ENCODE data around the gene PROM1.

DNA sequence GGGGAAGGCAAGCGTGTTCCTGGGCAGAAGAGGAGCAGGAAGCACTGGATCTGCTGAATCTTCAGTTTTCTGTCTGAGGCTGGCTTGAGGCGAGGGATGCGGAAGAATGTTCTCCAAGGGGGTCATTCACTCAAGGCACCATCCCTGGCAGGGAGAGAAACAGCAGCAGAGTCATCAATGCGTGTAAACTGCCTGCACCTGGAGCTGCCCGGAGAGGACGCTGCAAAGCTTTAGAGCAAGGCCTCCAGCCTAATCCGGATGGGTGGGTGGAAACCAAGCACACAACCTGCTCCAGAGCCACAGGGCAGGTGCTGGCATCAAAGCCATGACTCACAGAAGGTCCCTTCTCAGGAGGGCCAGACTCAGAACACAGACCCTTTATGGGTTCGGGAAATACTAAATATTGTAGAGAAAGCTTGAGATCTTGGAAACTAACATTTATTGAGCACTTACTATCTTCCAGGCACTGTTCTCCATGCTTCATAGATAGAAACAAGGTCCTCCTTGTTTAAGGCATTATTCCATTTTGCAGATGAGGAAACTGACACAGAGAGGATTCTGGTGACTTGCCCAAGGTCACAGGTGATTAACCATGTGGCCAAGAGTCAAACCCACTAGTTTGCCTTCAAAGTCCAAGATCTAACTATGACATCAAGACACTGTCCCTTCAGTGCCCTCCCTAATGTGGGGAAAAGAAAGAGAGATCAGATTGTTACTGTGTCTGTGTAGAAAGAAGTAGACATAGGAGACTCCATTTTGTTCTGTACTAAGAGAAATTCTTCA, 7.7 kb downstream of the PROM1 start:
- TF ChIP-seq ETV6 (IDR thresholded peaks at IDR 0.05; ENCODE audit: borderline replicate concordance in 1 of 2, low read depth in 2 of 2, low read length in 1 of 2) (no peak), ETV6 (CRISPR knock-in tag; IDR thresholded peaks at IDR 0.05; ENCODE audit: borderline replicate concordance) (no peak), MEF2D (tag; conservative IDR thresholded peaks at IDR 0.05; ENCODE audit: low read depth) (no peak), ZNF24 (IDR thresholded peaks at IDR 0.05) (no peak), SAP30 (IDR thresholded peaks at IDR 0.05; ENCODE audit: borderline replicate concordance, insufficient read depth, low read depth, low read length, poor library complexity, severe bottlenecking) (no peak), MAFF (IDR thresholded peaks at IDR 0.05; ENCODE audit: low read length) (no peak), BHLHE40 (IDR thresholded peaks at IDR 0.05; ENCODE audit: low read length) (no peak), TSC22D4 (tag; IDR thresholded peaks at IDR 0.05) (no peak), CHD1 (IDR thresholded peaks at IDR 0.05; ENCODE audit: low read length) (no peak), CTCF (IDR thresholded peaks at IDR 0.05 in 2 of 3, conservative IDR thresholded peaks at IDR 0.05 in 1 of 3; ENCODE audit: insufficient read depth in 2 of 3, low read depth in 1 of 3, low read length in 3 of 3) (no peak), EWSR1 (IDR thresholded peaks at IDR 0.05; ENCODE audit: borderline replicate concordance, low read depth, partially characterized antibody) (no peak), TRIM25 (IDR thresholded peaks at IDR 0.05; ENCODE audit: borderline replicate concordance) (no peak), POLR2A (conservative IDR thresholded peaks at IDR 0.05) (no peak), ZNF445 (CRISPR knock-in tag; IDR thresholded peaks at IDR 0.05; ENCODE audit: low read depth) (no peak)

Data from K562 (cell line).